GM21786 (cell line): ENCODE data around the gene HLF.

Source experiments
- ATAC-seq: cut with Tn5 transposase; IDR thresholded peaks from one replicate; pipeline ENCODE4 v1.9.1; 2021; ENCODE audit not compliant: unreplicated experiment

Gene HLF

DNA sequence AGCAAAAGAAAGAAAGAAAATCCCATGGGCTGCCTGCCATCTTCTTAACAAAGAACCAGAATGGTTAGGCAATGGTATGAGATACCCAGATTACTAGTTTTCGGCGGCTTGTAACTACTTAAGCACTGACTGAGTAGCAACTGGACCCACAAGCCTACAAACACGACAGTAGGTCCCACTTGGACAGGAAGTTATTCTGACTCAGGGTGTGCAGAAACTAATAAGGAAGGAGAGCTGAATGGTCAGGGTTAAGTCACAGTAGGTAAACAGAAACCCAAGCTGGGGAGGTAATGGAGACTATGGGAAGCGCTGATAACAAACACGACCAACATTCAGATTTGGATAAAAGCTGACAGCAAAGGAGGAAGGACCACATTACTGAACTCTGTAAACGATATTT lies 10.4 kb upstream of the HLF start:
- no peak for ATAC-seq

DNA sequence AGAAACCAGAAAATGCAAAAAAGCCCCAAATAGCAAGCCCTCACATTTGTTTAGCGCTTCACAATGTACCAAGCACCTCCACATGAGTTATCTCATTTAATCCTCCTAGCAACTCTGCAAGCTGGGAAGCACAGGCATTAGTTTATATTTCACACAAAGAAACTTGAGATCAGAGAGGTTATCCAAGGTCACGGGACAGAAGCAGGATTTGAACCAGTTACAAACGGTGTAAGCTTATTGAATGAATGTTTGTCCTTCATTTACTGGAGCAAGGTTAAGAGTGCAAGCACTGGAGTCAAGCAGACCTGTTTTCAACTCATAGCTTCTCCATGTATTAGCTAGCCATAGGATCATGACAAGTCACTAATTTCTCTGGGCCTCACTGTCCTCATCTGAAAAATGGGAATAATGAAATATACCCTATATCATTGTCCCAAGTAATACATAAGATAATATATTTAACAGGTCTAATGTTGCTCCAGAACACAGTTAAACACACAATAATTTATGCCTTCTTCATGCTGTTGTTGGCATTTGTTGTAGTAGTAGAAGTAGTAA lies 6.1 kb upstream of the HLF start:
- ATAC-seq = no peak

DNA sequence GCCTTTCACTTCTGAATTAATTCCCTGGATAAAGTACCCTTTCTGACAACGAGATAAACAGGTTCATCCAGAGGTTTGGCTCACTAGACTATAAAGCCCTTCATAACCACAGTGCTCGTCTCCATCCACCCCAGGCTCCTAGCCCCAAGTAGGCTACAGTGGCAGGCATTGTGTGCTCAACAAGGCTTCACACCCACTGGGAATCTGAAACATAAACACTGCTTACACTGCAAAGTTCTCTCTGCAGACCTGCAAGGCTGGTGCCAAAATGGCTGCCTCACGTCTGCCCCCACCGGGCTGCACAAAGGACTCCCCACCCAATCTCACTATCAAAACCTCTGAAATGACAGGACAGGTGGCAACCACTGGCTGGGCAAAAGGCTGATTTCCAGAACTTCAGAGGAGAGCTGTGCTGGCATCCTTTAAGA lies 5.1 kb upstream of the HLF start:
- no peak for ATAC-seq

DNA sequence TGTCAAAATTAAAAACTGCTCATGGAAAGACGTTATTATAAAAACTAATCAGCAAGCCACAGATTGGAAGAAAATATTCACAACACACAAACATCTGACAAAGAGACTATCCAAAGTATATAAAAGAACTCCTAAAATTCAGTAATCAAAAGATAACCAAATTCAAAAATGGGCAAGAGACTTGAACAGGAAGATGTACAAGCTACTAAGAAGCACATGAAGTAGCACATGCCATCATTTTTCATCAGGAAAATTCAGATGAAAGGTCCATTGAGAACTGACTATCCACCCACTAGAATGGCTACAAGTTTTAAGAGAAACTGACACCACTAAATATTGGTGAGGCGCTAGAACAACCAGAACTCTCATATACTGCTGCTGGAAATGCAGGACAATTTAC lies 3.4 kb upstream of the HLF start:
- no peak for ATAC-seq

DNA sequence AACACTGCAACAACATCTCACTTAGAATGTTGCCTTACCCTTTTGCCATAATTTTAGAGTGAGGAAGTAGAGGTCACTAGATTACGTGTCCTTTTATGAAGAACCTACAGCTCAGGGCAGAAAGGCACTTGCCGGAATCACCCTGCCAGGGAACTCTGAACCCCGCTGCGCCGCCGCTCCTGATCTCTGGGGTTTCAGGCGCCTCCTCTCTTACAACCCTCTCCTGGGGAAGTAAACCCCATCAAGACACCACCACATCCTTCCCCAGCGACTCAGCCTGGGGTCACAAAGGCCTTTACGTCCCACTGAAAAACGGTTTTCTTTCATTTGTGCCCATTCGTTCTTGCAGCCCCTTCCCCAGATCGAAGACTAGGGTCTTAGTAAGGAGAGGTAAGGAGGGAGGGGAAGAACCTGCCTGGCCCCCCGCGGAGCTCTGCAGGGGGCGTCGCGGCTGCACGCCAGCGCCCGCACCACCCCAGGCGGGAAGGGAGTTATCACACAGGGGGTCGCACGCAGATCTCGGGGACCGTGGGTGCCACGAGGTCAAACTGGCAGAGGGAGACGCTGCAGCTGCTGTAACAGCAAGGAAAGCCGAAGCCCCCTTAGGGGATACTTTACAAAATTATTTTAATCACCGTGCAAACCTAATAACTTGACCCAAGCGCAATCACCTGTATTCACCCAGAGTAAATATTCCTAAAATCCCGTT lies 1.0 kb upstream of the HLF start:
- ATAC-seq = no peak

DNA sequence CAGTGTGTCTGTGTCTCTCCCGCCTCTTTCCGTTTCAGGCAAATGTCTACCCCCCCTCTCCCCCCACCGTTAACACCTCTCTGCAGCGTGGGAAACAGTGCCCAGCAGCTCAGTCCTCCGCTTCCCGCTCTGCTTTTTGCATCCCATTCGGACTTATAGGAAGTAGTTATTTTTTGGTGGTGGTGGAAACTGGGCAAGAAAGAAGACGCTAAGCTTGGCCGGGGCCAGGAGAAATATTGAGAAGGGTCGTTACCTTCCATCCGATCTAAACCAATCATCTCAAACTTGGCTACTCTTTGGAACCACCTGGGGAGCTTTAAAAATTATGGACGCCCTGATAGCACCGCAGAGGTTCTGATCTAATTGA lies 499 bp upstream of the HLF start:
- no peak for ATAC-seq

DNA sequence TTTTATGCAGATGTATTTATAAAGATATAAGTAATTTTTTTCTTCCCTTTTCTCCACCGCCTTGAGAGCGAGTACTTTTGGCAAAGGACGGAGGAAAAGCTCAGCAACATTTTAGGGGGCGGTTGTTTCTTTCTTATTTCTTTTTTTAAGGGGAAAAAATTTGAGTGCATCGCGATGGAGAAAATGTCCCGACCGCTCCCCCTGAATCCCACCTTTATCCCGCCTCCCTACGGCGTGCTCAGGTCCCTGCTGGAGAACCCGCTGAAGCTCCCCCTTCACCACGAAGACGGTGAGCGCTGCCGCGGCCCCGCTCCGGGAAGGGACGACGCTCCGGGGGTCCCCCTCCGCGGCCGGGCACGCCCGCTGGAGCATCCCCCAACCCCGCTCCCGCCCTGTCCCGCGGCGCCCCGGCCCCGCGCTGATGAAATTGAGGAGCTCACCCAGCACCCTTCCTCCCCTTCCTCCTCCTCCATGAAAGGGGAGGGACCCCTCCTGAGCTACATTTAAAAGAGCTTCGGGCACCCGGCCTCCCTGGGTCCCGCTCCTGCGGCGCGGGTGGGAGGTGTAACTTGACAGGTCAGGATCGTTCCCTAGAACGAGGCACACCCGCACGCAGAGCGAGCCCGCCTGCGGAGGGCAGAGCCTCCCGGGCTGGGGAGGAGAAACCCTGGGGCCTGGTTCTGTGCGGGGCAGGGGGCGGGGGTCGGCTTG lies 706 bp downstream of the HLF start:
- no peak for ATAC-seq

DNA sequence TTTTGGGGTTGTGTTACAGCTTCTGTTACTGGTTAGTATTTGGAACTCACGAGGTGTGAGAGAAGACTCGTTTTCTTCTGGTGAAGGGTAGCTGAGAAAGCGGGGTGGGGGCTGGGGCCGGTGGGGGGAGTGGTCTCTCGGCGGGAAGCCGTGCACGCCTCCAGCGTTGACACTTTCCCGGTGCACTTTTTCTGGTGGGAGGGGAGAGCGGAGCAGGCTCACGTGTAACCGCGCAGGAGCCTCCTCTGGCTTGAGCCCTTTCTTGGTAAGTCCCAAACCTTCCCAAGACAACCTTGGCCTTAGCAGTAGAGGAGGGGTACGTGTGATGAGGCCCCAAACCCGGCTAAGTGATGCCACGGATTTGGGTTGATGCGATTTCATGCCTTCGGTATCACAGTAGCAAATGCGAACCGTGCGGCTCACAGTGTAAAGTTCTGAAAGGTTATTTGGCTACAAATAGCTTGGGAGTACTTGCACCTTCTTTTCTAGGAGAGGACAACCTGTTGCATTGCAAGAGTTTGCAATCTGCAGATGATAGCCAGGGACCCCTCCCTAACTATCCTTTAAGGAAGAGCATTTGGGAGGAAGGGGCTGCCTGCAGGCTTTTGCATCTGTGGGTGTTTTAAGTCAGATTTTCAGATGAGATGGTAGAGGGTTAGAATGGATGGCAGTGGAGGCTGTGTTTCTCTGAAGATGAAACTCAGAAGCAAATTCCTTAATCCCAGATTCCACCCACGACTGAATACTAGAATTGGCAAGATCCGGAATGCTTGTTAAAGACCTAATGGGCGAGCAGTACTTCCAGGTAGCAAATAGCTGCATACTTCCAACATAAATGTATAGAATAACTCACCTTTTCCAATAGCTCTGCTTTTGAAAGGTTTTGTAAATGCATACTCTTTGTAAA lies 1.5 kb downstream of the HLF start:
- no peak for ATAC-seq

DNA sequence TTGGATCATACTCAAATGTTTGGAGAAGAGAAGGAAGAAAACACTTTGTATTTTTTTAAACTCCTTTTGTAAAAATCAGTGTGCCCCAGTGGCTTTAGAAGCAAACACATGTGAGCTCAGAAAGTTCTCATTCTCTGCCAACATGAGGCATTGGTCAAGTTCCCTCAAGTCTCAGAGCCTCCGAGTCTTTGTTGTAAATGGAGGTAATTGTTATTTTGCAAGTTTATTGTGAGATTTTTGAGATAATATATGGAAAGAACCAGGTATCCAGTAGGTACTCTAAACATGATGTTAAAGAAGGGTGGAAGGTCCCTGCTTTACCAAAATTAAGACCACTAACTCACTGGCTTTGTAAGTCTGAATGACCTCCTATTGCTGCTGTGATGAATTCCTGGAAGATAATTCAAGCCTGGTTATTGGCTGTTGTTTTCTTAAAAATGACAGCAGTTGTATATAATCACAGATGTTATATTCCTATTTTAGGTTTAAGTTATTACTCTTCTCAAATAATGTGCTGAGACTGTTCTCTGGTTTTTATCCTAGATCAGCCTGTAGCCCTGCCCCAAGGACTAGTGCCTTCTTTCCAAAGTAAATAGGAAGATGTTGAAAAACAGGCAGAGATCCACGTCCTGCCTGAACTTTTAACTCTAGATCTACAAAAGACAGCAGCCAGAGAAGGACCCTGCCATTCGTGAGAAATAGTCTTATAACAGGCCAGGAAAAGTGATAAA lies 2.4 kb downstream of the HLF start:
- ATAC-seq = no peak

DNA sequence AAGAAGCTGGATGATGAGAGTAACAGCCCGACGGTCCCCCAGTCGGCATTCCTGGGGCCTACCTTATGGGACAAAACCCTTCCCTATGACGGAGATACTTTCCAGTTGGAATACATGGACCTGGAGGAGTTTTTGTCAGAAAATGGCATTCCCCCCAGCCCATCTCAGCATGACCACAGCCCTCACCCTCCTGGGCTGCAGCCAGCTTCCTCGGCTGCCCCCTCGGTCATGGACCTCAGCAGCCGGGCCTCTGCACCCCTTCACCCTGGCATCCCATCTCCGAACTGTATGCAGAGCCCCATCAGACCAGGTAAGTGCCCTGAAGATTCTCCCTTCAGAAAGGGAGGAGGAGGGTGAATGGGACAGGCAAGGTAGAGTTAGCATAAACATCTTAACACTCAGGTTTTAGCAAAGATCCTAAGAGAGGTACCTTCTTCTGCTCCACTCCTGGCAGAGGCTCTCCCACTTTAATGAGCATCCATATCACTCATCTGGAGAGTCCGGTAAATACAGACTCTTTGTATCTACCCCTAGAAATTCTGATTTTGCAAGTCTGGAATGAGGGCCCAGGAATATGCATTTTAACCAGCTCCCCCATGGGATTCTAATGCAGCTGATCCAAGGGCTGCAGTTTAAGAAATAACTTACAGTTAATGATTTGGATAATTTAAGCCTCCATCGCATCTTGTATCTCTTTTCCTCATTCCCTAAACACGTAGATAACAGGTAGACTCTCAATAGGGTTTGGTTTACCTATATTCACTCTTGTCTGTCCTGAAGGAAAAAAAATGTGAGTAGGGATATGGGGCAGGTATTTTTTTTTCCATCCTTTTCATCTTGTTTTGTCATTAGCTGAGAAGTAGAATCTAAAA lies 3.3 kb downstream of the HLF start:
- ATAC-seq = no peak

DNA sequence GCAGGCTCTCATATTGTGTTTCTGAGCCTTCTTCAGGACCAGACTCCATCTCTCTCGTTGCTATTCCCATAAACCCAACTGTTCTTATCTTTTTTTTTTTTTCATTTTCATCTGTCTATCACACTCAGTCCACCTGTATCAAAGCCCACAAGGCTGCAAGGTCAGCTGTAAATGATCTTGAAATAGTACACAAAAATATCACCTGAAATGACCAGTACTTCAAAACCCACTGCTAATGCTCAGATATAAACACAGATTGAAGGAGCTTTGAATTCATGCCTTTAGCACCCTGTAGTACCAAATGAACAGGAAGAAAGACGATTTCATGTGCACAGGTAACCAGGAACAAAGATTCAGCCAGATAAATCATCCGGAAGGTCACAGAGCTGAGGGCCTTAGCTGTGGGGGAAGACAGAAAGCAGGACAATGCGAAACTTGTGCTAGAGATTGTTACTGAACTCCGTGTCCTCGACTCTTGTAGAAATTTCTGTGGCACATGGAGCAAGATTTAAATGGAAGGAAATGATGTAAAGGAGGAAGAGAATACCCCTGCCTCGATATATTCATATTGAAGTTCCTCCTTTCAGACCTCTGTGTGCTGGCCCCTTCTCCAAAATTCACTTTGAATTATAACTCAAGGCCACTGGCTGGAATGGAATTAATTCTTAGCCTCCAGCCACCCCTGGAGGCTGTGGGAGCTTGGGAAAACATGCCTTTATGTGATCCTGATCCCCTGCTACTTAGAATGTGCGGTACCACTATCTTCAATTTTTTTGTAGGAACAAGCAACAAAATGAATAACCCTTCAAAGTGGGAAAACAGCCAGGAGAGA lies 4.1 kb downstream of the HLF start:
- no peak for ATAC-seq

DNA sequence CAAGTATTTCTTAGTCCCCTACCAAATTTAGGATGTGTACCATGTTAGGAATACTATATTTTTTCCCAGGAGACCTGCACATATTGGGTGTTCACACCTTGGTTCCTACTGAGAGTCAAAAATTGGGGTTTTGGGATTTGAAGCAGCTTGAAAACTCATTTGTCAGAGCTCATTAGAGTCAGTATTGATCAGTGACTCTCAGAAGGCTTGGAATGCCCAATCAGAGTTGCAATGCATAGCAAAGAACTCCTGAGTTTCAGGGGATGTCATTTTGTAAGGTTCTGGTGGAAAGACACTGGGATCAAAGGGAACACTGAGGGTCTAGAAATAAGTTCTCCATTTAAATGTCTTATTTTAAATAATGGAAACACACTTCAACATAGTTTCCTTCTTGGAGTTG lies 5.1 kb downstream of the HLF start:
- no peak for ATAC-seq

DNA sequence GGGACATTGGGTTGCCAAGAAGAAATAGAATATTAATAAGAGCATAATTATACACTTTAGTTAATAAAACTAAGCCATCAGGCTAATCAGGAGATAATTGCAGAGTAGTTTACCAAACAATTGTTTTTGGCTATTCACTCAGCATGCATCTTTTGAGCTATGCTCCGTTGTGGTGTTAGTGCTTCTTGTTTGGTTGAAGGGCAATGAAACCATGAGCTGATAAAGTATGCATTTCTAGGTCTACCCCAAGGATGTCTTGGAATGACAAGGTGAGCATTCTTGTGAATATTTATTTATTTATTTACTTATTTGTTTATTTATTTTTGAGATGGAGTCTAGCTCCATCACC lies 6.4 kb downstream of the HLF start:
- no peak for ATAC-seq

DNA sequence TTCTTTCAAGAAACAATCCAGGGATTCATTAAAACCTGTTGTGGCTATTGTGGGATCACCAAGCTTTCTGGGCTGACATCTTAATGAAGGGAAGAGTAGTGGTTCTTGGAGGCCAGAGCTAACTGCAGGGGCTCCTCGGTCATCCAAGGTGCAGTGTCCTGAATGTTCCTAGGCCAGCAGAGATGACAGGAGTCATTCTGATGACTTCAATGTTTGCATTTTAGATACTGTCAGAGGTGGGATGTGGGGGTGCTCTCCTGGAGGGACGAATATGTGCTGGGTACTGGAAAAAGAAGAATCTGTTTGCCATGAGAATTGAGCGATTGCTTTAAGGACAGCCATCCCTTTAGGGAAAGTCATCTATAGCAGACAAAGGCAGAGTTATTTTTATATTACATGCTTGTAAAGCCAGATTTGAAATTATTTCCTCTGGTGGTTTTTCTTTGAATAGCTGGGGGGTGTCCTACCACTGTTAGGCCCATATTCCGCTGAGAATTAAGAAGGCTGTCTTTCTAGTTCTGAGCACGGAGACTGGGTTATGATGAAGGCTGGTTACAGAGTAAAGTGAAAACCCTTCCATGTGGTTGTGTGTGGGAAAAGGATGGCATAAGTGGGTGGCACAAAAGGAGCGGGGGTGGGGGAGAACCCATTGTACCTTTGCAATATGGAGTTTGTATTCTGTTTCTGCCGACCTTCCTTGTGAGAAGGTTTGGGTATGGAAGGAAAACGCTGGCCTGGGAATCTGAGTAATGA lies 7.4 kb downstream of the HLF start:
- no peak for ATAC-seq

DNA sequence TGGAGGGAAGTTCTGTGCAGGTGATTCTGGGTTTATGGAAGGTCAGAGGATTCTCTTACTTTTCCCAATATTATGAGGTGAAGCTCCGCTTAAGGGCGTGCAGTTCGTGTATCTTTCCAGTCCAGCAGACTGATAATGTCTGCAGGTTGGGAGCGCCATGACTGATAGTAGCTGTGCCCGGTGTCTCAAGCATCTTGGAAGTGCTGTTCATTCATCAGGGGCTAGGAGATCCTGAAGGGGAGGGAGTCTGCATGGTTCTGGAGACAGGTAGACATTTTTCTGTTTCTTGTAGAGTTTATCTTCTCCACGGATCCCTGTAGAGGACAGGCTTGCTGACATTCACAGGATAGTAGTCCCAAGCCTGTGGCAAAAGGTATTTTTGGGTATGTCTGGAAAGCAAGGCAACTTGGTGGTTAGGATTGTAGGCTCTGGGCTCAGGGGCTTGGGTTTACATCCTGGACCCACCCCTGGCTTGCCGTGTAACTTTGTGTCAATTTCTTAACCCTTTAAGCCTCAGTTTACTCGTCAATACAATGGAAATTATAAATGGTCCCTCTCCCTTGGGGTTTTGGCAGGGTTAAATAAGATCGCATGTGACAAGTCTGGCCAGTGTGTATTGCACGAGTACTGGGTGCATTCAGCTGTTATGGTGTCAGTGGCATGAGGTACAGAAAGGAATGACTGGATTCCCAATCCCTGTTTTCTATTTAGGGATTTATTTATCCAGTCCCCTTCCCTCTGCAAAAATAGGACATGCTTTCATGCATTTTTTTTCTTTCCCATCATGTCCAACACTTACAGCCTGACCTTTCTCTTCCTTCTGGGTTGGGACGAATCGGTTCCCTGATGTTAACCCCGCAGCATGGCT lies 8.2 kb downstream of the HLF start:
- no peak for ATAC-seq

DNA sequence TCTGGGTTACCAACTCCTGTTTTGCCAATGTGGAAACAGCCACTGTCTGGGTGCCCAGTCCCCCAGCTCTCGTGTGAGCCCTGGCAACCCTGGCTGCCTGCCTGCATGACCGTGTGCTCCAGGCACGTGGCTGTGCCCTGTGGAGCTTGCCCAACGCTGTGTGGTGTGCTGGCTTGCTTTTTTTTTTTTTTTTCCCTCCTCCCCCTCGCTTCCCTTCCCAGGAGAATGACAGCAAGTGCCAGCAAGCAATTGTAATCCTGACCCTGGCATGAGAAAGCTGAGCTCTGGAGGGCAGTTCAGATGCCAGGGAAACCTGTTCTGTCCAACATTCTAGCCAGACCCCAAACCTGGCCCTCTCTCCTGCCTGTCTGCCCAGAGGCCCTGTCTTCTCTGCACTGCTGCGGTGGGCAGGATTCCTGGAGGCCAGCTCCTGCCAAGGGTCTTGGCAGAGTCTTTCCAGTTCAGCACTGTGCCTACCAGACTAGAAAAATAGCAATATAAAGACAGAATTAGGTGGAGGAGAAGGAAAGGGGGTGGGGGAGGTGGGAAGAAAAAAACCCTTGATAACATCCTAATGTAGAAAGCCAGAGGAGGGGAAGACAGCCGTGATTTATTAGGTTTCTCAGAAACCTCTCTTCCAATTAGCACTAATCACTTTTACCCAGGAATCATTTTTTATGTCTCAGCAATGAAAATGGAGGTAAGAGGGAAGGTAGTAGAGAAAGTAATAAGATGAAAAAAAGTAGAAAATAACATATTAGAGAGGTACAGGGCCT lies 9.0 kb downstream of the HLF start:
- no peak for ATAC-seq
